ENCODE measurements around the gene CRYBG1. TPM values are rescaled to one million over a fixed set of nuclear protein-coding genes. Genes with fewer than 3 reads are reported as not detected.

CRYBG1 gene
- total and polyA plus RNA-seq, 2 of the 4 experiments (the other 2 are of a cell fraction), result 0.38 to 1.1 TPM

DNA sequence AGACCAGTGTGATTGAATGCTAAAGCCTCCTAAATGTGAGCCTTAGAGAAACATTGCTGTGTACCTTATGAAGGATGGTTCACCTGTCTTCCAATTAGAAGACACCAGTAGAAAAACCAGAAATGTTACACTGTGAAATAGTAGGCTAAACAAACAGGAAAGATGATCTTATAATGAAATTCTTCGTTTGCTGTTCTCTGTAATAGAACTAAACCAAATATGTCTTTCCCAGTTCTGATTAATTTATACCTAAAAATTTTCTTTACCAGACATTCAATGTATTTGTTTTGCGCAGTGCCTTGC, 154.0 kb downstream of the CRYBG1 start:
- intact Hi-C loops (cut with micrococcal nuclease), result loop anchor here (5.0 kb wide), 1 partner anchor 463 kb away; no protein-coding TSS in a partner anchor
- no peak overlapping the region for H2AFZ ChIP-seq (replicated peaks; ENCODE audit: low read length, poor library complexity)
- no peak overlapping the region for H4K91ac ChIP-seq (ENCODE audit: insufficient read depth, low read depth, low read length)
- DNase-seq (no peak), ATAC-seq (ENCODE audit: low read depth) (no peak)
- no peak overlapping the region for H2BK120ac ChIP-seq (ENCODE audit: low read depth, low read length)
- H3K4me2 ChIP-seq (ENCODE audit: low read depth, low read length), result no peak overlapping the region
- CTCF ChIA-PET, result no interaction called here
- in situ Hi-C loops (cut with MboI; ENCODE audit: low sequenced_read_pairs), result no loop called here
- H3K56ac ChIP-seq (ENCODE audit: extremely low read depth, insufficient read depth, low read length), result no peak overlapping the region
- H4K5ac ChIP-seq (ENCODE audit: low read depth, low read length), result no peak overlapping the region
- WGBS, 2 experiments (ENCODE audit: extremely low coverage in 2 of 2, insufficient read length in 1 of 2), result no CpG with 5 or more reads among the region's 2 CpGs
- no peak overlapping the region for H2BK5ac ChIP-seq (ENCODE audit: low read depth, low read length, poor library complexity, severe bottlenecking)
- no peak overlapping the region for H3K27ac ChIP-seq (ENCODE audit: insufficient read depth, low read length)
- no TSS peak for BruUV-seq (replicated peaks)
- no peak overlapping the region for H2BK20ac ChIP-seq (ENCODE audit: low read depth, low read length)
- TF ChIP-seq POLR2A (IDR thresholded peaks at IDR 0.05; ENCODE audit: low read depth, low read length), result no peak
- no peak for TF ChIP-seq SMC3 (IDR thresholded peaks at IDR 0.05; ENCODE audit: low read depth, low read length)
- TF ChIP-seq MAZ (IDR thresholded peaks at IDR 0.05; ENCODE audit: borderline replicate concordance, low read depth, low read length), result no peak
- no peak for TF ChIP-seq FOS (IDR thresholded peaks at IDR 0.05; ENCODE audit: low read depth, low read length)
- no peak for TF ChIP-seq BHLHE40 (IDR thresholded peaks at IDR 0.05; ENCODE audit: low read depth, low read length)
- no peak for TF ChIP-seq RCOR1 (IDR thresholded peaks at IDR 0.05; ENCODE audit: insufficient replicate concordance, low read length)
- TF ChIP-seq, protein P1, sequence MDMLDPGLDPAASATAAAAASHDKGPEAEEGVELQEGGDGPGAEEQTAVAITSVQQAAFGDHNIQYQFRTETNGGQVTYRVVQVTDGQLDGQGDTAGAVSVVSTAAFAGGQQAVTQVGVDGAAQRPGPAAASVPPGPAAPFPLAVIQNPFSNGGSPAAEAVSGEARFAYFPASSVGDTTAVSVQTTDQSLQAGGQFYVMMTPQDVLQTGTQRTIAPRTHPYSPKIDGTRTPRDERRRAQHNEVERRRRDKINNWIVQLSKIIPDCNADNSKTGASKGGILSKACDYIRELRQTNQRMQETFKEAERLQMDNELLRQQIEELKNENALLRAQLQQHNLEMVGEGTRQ (IDR thresholded peaks at IDR 0.05; ENCODE audit: low read depth, low read length), result no peak
- TF ChIP-seq NFE2L2 (IDR thresholded peaks at IDR 0.05; ENCODE audit: low read depth, low read length), result no peak
- TF ChIP-seq, protein P2, sequence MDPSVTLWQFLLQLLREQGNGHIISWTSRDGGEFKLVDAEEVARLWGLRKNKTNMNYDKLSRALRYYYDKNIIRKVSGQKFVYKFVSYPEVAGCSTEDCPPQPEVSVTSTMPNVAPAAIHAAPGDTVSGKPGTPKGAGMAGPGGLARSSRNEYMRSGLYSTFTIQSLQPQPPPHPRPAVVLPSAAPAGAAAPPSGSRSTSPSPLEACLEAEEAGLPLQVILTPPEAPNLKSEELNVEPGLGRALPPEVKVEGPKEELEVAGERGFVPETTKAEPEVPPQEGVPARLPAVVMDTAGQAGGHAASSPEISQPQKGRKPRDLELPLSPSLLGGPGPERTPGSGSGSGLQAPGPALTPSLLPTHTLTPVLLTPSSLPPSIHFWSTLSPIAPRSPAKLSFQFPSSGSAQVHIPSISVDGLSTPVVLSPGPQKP (IDR thresholded peaks at IDR 0.05; ENCODE audit: borderline replicate concordance, low read depth, low read length), result no peak
- no peak for TF ChIP-seq RFX5 (IDR thresholded peaks at IDR 0.05; ENCODE audit: low read depth, low read length)
- no peak for TF ChIP-seq RAD21 (IDR thresholded peaks at IDR 0.05; ENCODE audit: low read length)
- no peak for TF ChIP-seq MXI1 (IDR thresholded peaks at IDR 0.05; ENCODE audit: borderline replicate concordance, low read depth, low read length)
- no peak for TF ChIP-seq MAFK (IDR thresholded peaks at IDR 0.05; ENCODE audit: low read depth, low read length)
- TF ChIP-seq CHD1 (IDR thresholded peaks at IDR 0.05; ENCODE audit: low read depth, low read length), result no peak
- TF ChIP-seq, protein P3, sequence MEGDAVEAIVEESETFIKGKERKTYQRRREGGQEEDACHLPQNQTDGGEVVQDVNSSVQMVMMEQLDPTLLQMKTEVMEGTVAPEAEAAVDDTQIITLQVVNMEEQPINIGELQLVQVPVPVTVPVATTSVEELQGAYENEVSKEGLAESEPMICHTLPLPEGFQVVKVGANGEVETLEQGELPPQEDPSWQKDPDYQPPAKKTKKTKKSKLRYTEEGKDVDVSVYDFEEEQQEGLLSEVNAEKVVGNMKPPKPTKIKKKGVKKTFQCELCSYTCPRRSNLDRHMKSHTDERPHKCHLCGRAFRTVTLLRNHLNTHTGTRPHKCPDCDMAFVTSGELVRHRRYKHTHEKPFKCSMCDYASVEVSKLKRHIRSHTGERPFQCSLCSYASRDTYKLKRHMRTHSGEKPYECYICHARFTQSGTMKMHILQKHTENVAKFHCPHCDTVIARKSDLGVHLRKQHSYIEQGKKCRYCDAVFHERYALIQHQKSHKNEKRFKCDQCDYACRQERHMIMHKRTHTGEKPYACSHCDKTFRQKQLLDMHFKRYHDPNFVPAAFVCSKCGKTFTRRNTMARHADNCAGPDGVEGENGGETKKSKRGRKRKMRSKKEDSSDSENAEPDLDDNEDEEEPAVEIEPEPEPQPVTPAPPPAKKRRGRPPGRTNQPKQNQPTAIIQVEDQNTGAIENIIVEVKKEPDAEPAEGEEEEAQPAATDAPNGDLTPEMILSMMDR (conservative IDR thresholded peaks at IDR 0.05; ENCODE audit: low read depth, low read length), result no peak
- TF ChIP-seq CEBPB (IDR thresholded peaks at IDR 0.05; ENCODE audit: low read depth, low read length), result no peak
- H2BK15ac ChIP-seq (ENCODE audit: low read depth, low read length), result no peak overlapping the region
- H2AK5ac ChIP-seq (ENCODE audit: low read depth, low read length), result no peak overlapping the region
- H3K36me3 ChIP-seq (ENCODE audit: control insufficient read depth, insufficient read depth, low read length), result no peaks in the 10 kb centered on the region
- POLR2A ChIA-PET (ENCODE audit: unreplicated experiment), result no interaction called here
- no peaks in the 10 kb centered on the region for H3K79me1 ChIP-seq (ENCODE audit: low read depth in 1 of 2, low read length in 2 of 2)
- H3K27me3 ChIP-seq (ENCODE audit: control insufficient read depth, insufficient read depth, low read length), result peaks cover 21% of the 10 kb centered on the region
- H3K4me3 ChIP-seq (ENCODE audit: insufficient read depth, low read depth, low read length), result no peak overlapping the region
- H4K8ac ChIP-seq (ENCODE audit: low read depth in 2 of 2, low read length in 2 of 2), result no peak overlapping the region
- H4K20me1 ChIP-seq (ENCODE audit: insufficient read depth, low read length), result no peaks in the 10 kb centered on the region
- H3K23ac ChIP-seq (ENCODE audit: low read depth, low read length), result no peak overlapping the region
- no peak overlapping the region for H3K9ac ChIP-seq (ENCODE audit: low read depth, low read length)
- no peak overlapping the region for H3K18ac ChIP-seq (ENCODE audit: low read depth, low read length)
- H3K4ac ChIP-seq (ENCODE audit: low read depth, low read length), result no peak overlapping the region
- H3K4me1 ChIP-seq (ENCODE audit: control insufficient read depth, insufficient read depth, low read length), result peaks cover 12% of the 10 kb centered on the region
- no peak overlapping the region for H2AK9ac ChIP-seq (replicated peaks; ENCODE audit: low read depth, low read length, poor library complexity)
- no peaks in the 10 kb centered on the region for H3K9me3 ChIP-seq (ENCODE audit: control insufficient read depth, insufficient read depth, low read length)
- H3K14ac ChIP-seq (replicated peaks; ENCODE audit: low read depth, low read length), result no peak overlapping the region
- dilution Hi-C loops (cut with HindIII; ENCODE audit: low sequenced_read_pairs, unreplicated experiment), result no loop called here
- peaks cover 4% of the 10 kb centered on the region; the same call in 1 of the 2 replicates for H3K9me1 ChIP-seq (ENCODE audit: insufficient read depth, low read length)

Measured in IMR-90 (cell line).